Stimulated activated CD4-positive, alpha-beta T cell treated with anti-CD3 and anti-CD28 coated beads, Interleukin-1b, Interleukin-23, amount 100 ng/mL, for 1 hour (primary cell): ENCODE data around the gene MACROH2A1.

Source experiments
- DNase-seq, 2 donors: peaks; one replicate each; pipeline ENCODE4 v3.0.0-alpha.2; 2020; ENCODE audit warnings: low read depth in 2 of 2

Gene MACROH2A1

GRCh38 chr5:135353952-135354721, 44.9 kb downstream of the MACROH2A1 start:
- no peak for DNase-seq

GRCh38 chr5:135350536-135350935, 48.5 kb downstream of the MACROH2A1 start:
- no peak for DNase-seq

GRCh38 chr5:135349886-135350285, 49.1 kb downstream of the MACROH2A1 start:
- no peak for DNase-seq

- no peak for DNase-seq
Measured at GRCh38 chr5:135349451-135349850, 49.6 kb downstream of the MACROH2A1 start.

DNA sequence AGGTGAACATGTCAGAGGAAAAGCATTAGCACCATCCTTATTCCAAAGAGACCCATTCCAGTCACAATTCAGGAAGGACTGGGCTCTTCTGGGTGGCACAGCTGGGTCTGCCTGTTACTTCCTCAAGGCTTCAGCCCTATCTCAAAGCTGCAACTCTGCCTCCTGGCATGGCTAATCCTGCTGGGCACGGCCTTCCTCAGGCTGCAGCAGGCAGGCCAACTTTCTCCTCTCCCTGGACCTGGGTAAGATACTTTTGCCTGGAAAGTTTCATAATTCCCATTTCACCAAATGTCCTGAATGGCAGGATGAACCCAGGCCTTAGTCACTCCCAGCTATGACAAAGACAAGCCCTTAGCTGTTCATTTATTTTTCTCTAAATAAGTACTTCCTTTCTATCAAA, 50.1 kb downstream of the MACROH2A1 start:
- no peak for DNase-seq

DNA sequence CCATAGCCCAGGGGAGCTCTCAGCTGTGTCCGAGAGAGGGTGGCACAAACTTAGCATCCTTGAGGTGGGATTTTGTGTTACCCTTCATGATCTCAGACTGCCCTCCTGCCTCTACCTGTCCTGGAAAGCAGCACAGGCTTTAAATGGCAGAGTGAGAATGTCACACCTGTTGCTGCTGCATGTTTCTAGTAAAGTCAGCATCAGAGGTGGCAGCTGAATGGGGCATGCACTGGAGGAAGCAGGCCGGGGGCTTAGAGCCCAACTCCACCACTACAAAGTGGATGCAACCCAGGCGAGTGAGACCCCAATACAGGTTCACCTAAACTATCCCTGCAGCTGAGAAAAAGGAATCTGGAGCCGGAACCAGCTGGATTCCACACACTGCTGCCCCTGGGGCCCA, 51.6 kb downstream of the MACROH2A1 start:
- DNase-seq: no peak

GRCh38 chr5:135345956-135346731, 52.9 kb downstream of the MACROH2A1 start:
- no peak for DNase-seq

- DNase-seq: no peak
Measured at GRCh38 chr5:135344349-135344748, 54.7 kb downstream of the MACROH2A1 start.

DNA sequence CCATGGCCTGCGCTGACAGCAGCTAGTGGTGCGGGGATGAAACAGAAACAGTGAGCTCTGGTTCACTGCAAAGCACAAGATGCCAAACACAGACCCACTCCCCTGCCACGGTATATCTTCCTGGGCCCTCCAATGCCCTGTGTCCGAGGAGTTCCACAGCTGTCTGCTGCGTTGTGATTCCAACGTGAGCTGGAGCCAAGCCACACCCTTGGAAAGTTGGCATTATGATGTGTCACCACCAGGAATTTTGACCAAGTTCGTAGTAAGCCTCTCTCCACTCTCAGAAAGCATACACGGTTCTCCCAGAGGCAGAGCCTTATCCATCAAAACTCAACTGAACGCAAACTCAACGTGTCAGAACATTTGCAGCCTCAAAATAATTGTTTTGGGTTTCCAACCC, 55.6 kb downstream of the MACROH2A1 start:
- DNase-seq: no peak

DNA sequence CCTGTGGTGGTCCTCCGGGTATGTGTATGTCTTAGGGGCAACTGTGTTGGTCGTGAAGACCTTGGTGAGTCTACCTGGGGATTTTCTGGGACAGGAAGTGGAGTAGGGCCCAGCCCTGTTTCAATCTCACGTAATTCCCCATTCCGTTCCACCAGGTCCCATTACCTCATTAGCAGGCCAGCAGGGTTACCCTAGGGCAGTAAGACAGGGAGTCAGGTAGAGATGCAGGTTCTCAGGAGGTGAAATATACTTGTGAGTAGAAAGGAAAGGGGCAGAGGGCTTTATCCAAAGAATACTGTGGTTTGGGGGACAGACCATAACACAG, 56.5 kb downstream of the MACROH2A1 start:
- DNase-seq: no peak

DNA sequence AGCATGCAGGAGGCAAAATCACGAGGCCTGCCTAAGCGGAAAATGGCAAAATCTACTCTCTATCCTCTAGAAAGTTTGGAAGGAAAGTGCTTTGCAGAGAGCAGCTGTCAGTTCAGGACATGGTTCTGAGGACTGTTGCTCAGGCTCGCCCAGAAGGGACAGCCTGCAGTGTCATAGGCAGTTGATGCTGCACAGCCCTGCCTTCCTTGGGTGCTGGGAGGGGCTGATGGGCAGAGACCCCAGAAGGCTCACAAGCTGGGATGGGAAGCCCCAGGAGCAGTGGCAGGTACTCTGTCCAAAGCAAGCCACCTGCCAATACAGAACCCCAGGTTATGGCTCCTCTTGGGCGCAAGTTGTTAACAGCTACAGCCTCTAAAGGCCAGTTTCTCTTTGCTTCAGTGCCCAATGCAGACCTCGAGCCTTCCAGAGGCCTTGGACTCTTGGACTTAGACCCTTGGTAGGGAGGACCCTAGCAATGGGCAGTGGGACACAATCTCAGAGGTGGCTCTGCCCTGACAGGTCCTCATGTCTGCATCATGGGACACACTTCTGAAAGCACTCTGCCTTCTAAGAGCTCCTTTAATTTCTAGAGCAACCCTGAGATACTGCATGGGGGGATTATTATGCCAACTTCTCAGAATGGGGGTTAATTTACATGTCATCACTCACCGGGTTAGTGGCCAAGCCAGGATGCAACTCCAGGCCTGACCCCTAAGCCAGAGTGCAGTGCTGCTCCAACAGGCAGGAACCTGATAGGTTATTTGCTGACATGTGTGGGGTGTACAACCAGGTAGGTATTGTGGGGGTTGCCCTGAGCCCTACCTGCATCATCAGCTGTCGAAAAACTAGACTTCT, 57.1 kb downstream of the MACROH2A1 start:
- no peak for DNase-seq

GRCh38 chr5:135341016-135341666, 57.9 kb downstream of the MACROH2A1 start:
- no peak for DNase-seq

GRCh38 chr5:135340568-135340967, 58.5 kb downstream of the MACROH2A1 start:
- DNase-seq: no peak

GRCh38 chr5:135339623-135340022, 59.4 kb downstream of the MACROH2A1 start:
- DNase-seq: no peak

GRCh38 chr5:135339189-135339588, 59.8 kb downstream of the MACROH2A1 start:
- DNase-seq: no peak

GRCh38 chr5:135337064-135337463, 62.0 kb downstream of the MACROH2A1 start:
- no peak for DNase-seq

DNA sequence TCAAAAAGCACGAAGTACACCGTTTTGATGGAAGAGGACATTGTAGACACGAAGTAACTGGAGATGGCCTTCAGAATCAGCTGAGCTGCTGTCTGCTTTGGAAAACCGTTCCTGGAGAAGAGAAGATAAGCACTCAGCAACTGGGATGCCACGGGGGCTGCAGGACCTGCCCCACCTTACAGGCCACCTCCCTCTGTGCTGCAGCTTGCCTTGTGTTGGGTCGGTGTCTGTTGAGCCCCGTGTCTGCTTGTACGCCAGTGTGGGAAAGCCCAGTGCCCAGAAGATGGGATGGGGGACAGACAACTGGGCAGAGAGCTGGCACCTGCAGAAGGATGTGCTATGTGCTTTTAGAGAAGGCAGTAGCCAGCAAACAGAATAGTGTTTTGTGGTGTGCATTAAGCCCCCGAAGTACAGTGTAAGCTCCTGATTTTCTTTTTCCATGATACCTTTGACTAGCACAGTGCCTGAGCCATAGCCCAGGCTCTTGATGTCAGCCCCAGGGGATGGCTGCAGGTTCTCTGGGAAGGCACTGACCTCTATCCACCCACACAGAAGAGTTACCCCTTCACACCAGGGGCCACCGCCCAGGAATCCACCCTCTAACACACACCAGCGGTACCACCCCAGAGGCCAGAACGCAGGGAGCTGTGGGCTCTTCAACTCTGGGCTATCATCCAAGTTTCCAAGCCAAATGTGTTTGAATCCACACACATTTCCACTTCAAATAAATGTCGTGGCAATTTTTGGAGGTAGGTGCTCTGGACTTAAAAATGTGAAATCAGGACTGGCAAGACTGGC, 63.8 kb downstream of the MACROH2A1 start:
- DNase-seq: no peak

GRCh38 chr5:135333732-135334515, 65.1 kb downstream of the MACROH2A1 start:
- no peak for DNase-seq

DNA sequence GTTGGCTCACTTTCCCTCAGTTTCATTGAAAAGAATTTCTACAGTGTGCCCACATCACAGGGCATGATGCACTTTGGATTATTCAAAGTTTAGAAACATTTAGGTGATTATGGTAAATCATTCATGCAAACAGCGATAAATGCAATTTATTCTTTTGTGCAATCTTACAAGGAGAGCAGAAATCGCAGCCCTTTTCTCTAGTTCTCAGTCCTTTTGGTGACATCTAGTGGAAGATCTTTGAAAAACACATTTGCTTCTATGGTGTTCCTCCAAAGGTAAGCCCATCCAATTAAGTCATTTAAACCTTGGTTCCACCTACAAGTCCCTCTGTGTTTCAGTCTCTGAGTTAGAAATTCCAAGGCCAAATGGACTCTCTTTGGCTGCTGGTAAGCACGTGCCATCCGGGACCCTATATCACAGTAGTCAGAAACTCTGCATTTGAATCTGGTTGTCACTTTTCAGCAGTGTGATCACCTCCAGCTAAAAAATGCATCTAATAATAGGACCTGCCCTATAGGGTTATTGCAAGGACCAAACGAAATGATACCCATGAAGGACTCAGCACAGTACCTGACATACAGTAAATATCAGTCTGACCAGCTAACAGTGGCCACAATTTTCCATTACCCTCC, 66.4 kb downstream of the MACROH2A1 start:
- no peak for DNase-seq

- DNase-seq: no peak
Measured at GRCh38 chr5:135331612-135332011, 67.4 kb downstream of the MACROH2A1 start.
